Activated T-cell treated with anti-CD3 and anti-CD28 coated beads for 1 hour (primary cell): ENCODE measurements around the gene AK4.

Experiments
- DNase-seq: peaks from one replicate; pipeline ENCODE4 v3.0.0-alpha.2; 2020; ENCODE audit warnings: low read depth

Gene AK4

GRCh38 chr1:65176591-65176990, 28.6 kb downstream of the AK4 start:
- no peak for DNase-seq

- no peak for DNase-seq
These were observed 29.5 kb downstream of the AK4 start for GRCh38 chr1:65177457-65177856.

GRCh38 chr1:65178235-65178634, 30.2 kb downstream of the AK4 start:
- no peak for DNase-seq

GRCh38 chr1:65179148-65179547, 31.1 kb downstream of the AK4 start:
- no peak for DNase-seq

- no peak for DNase-seq
These were observed 33.0 kb downstream of the AK4 start for GRCh38 chr1:65180977-65181376.

- DNase-seq: no peak
These were observed 34.8 kb downstream of the AK4 start for GRCh38 chr1:65182658-65183268.

- no peak for DNase-seq
These were observed 41.6 kb downstream of the AK4 start for GRCh38 chr1:65189576-65190115.

- DNase-seq: no peak
These were observed 42.2 kb downstream of the AK4 start for GRCh38 chr1:65190229-65190628.

GRCh38 chr1:65193129-65193695, 45.2 kb downstream of the AK4 start:
- no peak for DNase-seq

GRCh38 chr1:65195495-65196417, 47.8 kb downstream of the AK4 start:
- DNase-seq: no peak

GRCh38 chr1:65196926-65197325, 48.9 kb downstream of the AK4 start:
- DNase-seq: no peak

- no peak for DNase-seq
These were observed 49.6 kb downstream of the AK4 start for GRCh38 chr1:65197636-65198035.

- DNase-seq: no peak
These were observed 50.1 kb downstream of the AK4 start for GRCh38 chr1:65198096-65198495.

- no peak for DNase-seq
These were observed 52.4 kb downstream of the AK4 start for GRCh38 chr1:65200411-65200810.

GRCh38 chr1:65206836-65207235, 58.8 kb downstream of the AK4 start:
- no peak for DNase-seq

GRCh38 chr1:65207317-65207716, 59.3 kb downstream of the AK4 start:
- no peak for DNase-seq

- no peak for DNase-seq
These were observed 60.6 kb downstream of the AK4 start for GRCh38 chr1:65208563-65208973.

- no peak for DNase-seq
These were observed 61.2 kb downstream of the AK4 start for GRCh38 chr1:65209005-65209885.

GRCh38 chr1:65210325-65210724, 62.3 kb downstream of the AK4 start:
- DNase-seq: no peak

GRCh38 chr1:65211331-65211730, 63.3 kb downstream of the AK4 start:
- no peak for DNase-seq

- no peak for DNase-seq
These were observed 65.4 kb downstream of the AK4 start for GRCh38 chr1:65213271-65214023.
